Bronchial epithelial cell (primary cell): ENCODE data around the gene EFNA5. TPM values are rescaled to one million over a fixed set of nuclear protein-coding genes. Genes with fewer than 3 reads are reported as not detected.

ENCODE experiments used
- DNase-seq: peaks from one replicate; pipeline ENCODE4 v3.0.0-alpha.2; 2010; ENCODE audit warnings: low read depth
- FAIRE-seq: peaks from 2 replicates; lab custom pipeline; 2011; peaks lifted over from hg19 to GRCh38; lab: Jason Lieb, UNC
- H3K27me3 ChIP-seq: 2 replicates; pipeline ENCODE4 v1.5.1; 2011; ENCODE audit warnings: low read length; ENCODE audit not compliant: control insufficient read depth, insufficient read depth
- H3K36me3 ChIP-seq: 2 replicates; pipeline ENCODE4 v1.5.1; 2011; ENCODE audit warnings: low read length; ENCODE audit not compliant: control insufficient read depth, insufficient read depth
- H3K4me3 ChIP-seq: 2 replicates; pipeline ENCODE4 v1.5.1; 2011; ENCODE audit warnings: mild to moderate bottlenecking, low read depth, low read length, control low read depth
- CTCF ChIP-seq: IDR thresholded peaks from 2 replicates; pipeline ENCODE4 v1.5.1; 2011; ENCODE audit warnings: mild to moderate bottlenecking, moderate library complexity, low read length, control low read depth, inconsistent platforms; ENCODE audit not compliant: insufficient read depth, severe bottlenecking
- total RNA-seq: library from RNA; depleted of rRNA; stranded (reverse); fragments of >200 nt; gene quantifications from 2 replicates; pipeline ENCODE4 v1.2.1, GENCODE V29; 2014

Gene EFNA5
- total RNA-seq, 1 donor from 2014 or later, result 3.9 TPM

- Histone ChIP-seq H3K27me3 (no peaks in the 10 kb centered on the region), H3K4me3 (no peak overlapping the region), H3K36me3 (no peaks in the 10 kb centered on the region)
- FAIRE-seq (no peak), DNase-seq (no peak)
- TF ChIP-seq CTCF, result no peak
These were observed 255.9 kb downstream of the EFNA5 start for GRCh38 chr5:107414802-107415201.

- H3K27me3 ChIP-seq, result no peaks in the 10 kb centered on the region
- no peak for TF ChIP-seq CTCF
- no peak for DNase-seq
- H3K4me3 ChIP-seq, result no peak overlapping the region
- H3K36me3 ChIP-seq, result no peaks in the 10 kb centered on the region
- no peak for FAIRE-seq
These were observed 257.0 kb downstream of the EFNA5 start for GRCh38 chr5:107413754-107414153.

- no peak for DNase-seq
- no peak overlapping the region for H3K4me3 ChIP-seq
- TF ChIP-seq CTCF, result no peak
- H3K36me3 ChIP-seq, result no peaks in the 10 kb centered on the region
- FAIRE-seq, result no peak
- no peaks in the 10 kb centered on the region for H3K27me3 ChIP-seq
These were observed 262.2 kb downstream of the EFNA5 start for GRCh38 chr5:107408564-107408963.

GRCh38 chr5:107407713-107408298 is 262.9 kb downstream of the EFNA5 start:
- no peaks in the 10 kb centered on the region for H3K27me3 ChIP-seq
- no peak overlapping the region for H3K4me3 ChIP-seq
- DNase-seq (no peak), FAIRE-seq (no peak)
- H3K36me3 ChIP-seq, result no peaks in the 10 kb centered on the region
- TF ChIP-seq CTCF, result no peak

GRCh38 chr5:107404595-107405374 is 266.0 kb downstream of the EFNA5 start:
- peak; percentile 48 for DNase-seq
- peak; percentile 50 for FAIRE-seq
- Histone ChIP-seq H3K4me3 (no peak overlapping the region), H3K36me3 (no peaks in the 10 kb centered on the region), H3K27me3 (no peaks in the 10 kb centered on the region)
- TF ChIP-seq CTCF, result no peak
